ENCODE measurements around the gene LRCH1. TPM values are rescaled to one million over a fixed set of nuclear protein-coding genes. Genes with fewer than 3 reads are reported as not detected.

LRCH1 gene
- total and polyA plus RNA-seq, 2 of the 4 experiments (the other 2 are of a cell fraction), result 7.0 to 8.8 TPM

- H2AK9ac ChIP-seq (replicated peaks; ENCODE audit: low read depth, low read length, poor library complexity), result no peak overlapping the region
- H4K20me1 ChIP-seq (ENCODE audit: insufficient read depth, low read length), result no peaks in the 10 kb centered on the region
- no peaks in the 10 kb centered on the region for H3K79me1 ChIP-seq (ENCODE audit: low read depth in 1 of 2, low read length in 2 of 2)
- intact Hi-C loops (cut with micrococcal nuclease), result no loop called here
- no CpG with 5 or more reads among the region's 3 CpGs for whole genome bisulfite sequencing, 2 experiments (ENCODE audit: extremely low coverage in 2 of 2, insufficient read length in 1 of 2)
- ChIA-PET CTCF (interaction anchor here (0.6 to 1.0 kb wide), 2 partner anchors 137 to 181 kb away, joined by 3 read pairs; no protein-coding TSS in a partner anchor), POLR2A (ENCODE audit: unreplicated experiment) (no interaction called here)
- no TSS peak for BruUV-seq (replicated peaks)
- in situ Hi-C loops (cut with MboI; ENCODE audit: low sequenced_read_pairs), result no loop called here
- no peak overlapping the region for H3K4me2 ChIP-seq (ENCODE audit: low read depth, low read length)
- peaks cover 10% of the 10 kb centered on the region for H3K27me3 ChIP-seq (ENCODE audit: control insufficient read depth, insufficient read depth, low read length)
- TF ChIP-seq, protein P1, sequence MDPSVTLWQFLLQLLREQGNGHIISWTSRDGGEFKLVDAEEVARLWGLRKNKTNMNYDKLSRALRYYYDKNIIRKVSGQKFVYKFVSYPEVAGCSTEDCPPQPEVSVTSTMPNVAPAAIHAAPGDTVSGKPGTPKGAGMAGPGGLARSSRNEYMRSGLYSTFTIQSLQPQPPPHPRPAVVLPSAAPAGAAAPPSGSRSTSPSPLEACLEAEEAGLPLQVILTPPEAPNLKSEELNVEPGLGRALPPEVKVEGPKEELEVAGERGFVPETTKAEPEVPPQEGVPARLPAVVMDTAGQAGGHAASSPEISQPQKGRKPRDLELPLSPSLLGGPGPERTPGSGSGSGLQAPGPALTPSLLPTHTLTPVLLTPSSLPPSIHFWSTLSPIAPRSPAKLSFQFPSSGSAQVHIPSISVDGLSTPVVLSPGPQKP (IDR thresholded peaks at IDR 0.05; ENCODE audit: borderline replicate concordance, low read depth, low read length), result no peak
- no peak for TF ChIP-seq BHLHE40 (IDR thresholded peaks at IDR 0.05; ENCODE audit: low read depth, low read length)
- H3K4me3 ChIP-seq (ENCODE audit: insufficient read depth, low read depth, low read length), result no peak overlapping the region
- H4K91ac ChIP-seq (ENCODE audit: insufficient read depth, low read depth, low read length), result no peak overlapping the region
- dilution Hi-C loops (cut with HindIII; ENCODE audit: low sequenced_read_pairs, unreplicated experiment), result no loop called here
- H3K27ac ChIP-seq (ENCODE audit: insufficient read depth, low read length), result no peak overlapping the region
- H3K9ac ChIP-seq (ENCODE audit: low read depth, low read length), result no peak overlapping the region
- no peak overlapping the region for H3K56ac ChIP-seq (ENCODE audit: extremely low read depth, insufficient read depth, low read length)
- H4K5ac ChIP-seq (ENCODE audit: low read depth, low read length), result no peak overlapping the region
- H2BK20ac ChIP-seq (ENCODE audit: low read depth, low read length), result no peak overlapping the region
- H2AK5ac ChIP-seq (ENCODE audit: low read depth, low read length), result no peak overlapping the region
- no peak overlapping the region for H2BK15ac ChIP-seq (ENCODE audit: low read depth, low read length)
- ATAC-seq (ENCODE audit: low read depth) (no peak), DNase-seq (no peak)
- no peak overlapping the region for H3K18ac ChIP-seq (ENCODE audit: low read depth, low read length)
- H2BK120ac ChIP-seq (ENCODE audit: low read depth, low read length), result no peak overlapping the region
- H3K9me3 ChIP-seq (ENCODE audit: control insufficient read depth, insufficient read depth, low read length), result no peaks in the 10 kb centered on the region
- no peaks in the 10 kb centered on the region for H3K9me1 ChIP-seq (ENCODE audit: insufficient read depth, low read length)
- no peak overlapping the region for H2AFZ ChIP-seq (replicated peaks; ENCODE audit: low read length, poor library complexity)
- no peaks in the 10 kb centered on the region; the same call in 1 of the 2 replicates for H3K4me1 ChIP-seq (ENCODE audit: control insufficient read depth, insufficient read depth, low read length)
- H3K4ac ChIP-seq (ENCODE audit: low read depth, low read length), result no peak overlapping the region
- no peak overlapping the region for H4K8ac ChIP-seq (ENCODE audit: low read depth in 2 of 2, low read length in 2 of 2)
- no peak overlapping the region for H3K23ac ChIP-seq (ENCODE audit: low read depth, low read length)
- no peaks in the 10 kb centered on the region for H3K36me3 ChIP-seq (ENCODE audit: control insufficient read depth, insufficient read depth, low read length)
- no peak overlapping the region for H3K14ac ChIP-seq (replicated peaks; ENCODE audit: low read depth, low read length)
- no peak overlapping the region for H2BK5ac ChIP-seq (ENCODE audit: low read depth, low read length, poor library complexity, severe bottlenecking)
These were observed 204.7 kb downstream of the LRCH1 start for GRCh38 chr13:46757640-46758039.
